Measurements from ENCODE around the gene FOXN4. TPM values are rescaled to one million over a fixed set of nuclear protein-coding genes. Genes with fewer than 3 reads are reported as not detected.

FOXN4 gene
- total and polyA plus RNA-seq, 9 of the 15 experiments (the other 6 are each of a cell fraction or from before 2014, with no cell fraction given), result not detected

DNA sequence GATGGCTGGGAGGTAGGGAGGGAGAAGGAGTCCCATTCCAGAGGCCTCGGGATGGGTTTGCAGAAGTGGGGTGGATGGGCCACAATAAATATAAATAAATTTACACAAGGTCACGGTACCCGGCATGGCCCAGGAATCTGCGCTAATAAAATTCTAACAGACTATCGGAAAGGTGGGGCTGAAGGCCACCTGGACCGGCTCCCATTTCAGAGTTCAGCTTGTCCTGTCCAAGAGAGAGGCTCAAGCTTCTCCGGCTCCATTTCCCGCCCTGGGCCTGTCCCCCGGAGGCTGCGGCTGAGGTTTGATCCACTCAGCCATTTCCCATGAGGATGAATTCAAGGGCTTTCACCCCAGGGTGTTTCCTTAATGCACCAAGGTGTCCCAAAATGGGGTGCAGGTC, 30.2 kb downstream of the FOXN4 start:
- TF ChIP-seq ZFP30 (CRISPR knock-in tag; IDR thresholded peaks at IDR 0.05; ENCODE audit: borderline replicate concordance), result no peak
- no TSS peak for BruUV-seq (replicated peaks)
- ATAC-seq, result no peak
- H3K27me3 ChIP-seq (ENCODE audit: control insufficient read depth in 2 of 2, insufficient read depth in 2 of 2, low read length in 2 of 2), result peaks cover 19 to 58% of the 10 kb centered on the region in 2 experiments; a peak in 4 of 5 replicates
- peaks cover 0 to 4% of the 10 kb centered on the region in 2 experiments; a peak in 2 of 5 replicates for H3K4me1 ChIP-seq (replicated peaks in 1 of 2; ENCODE audit: control insufficient read depth in 2 of 2, insufficient read depth in 2 of 2, low read length in 2 of 2)
- H3K9me1 ChIP-seq (ENCODE audit: control insufficient read depth, insufficient read depth, low read length), result no peaks in the 10 kb centered on the region
- 4% methylated on average over 10 of the region's 10 CpGs for WGBS (ENCODE audit: insufficient coverage, low coverage, missing lambda C conversion rate)
- no peaks in the 10 kb centered on the region for H3K36me3 ChIP-seq (ENCODE audit: control insufficient read depth, insufficient read depth, low read length)
- intact Hi-C loops (cut with micrococcal nuclease), result no loop called here
- no peak overlapping the region for H2AFZ ChIP-seq (ENCODE audit: low read depth, low read length)
- H4K20me1 ChIP-seq (replicated peaks; ENCODE audit: control insufficient read depth, insufficient read depth, low read length), result no peaks in the 10 kb centered on the region
- no peak overlapping the region for H3K4me3 ChIP-seq
- no peaks in the 10 kb centered on the region for H3K9me3 ChIP-seq (replicated peaks; ENCODE audit: control insufficient read depth, insufficient read depth, low read depth, low read length)
- CTCF ChIA-PET (ENCODE audit: low intra/inter-chr PET ratio), result no interaction called here
- no peak for DNase-seq (ENCODE audit: extremely low read depth in 1 of 4, low spot score in 3 of 4)
- H3K27ac ChIP-seq (ENCODE audit: extremely low read depth, low read depth, low read length), result no peak overlapping the region
- no peak overlapping the region for H3K4me2 ChIP-seq (ENCODE audit: insufficient read depth, low read length)
- in situ Hi-C loops (cut with MboI), result no loop called here
- no peak overlapping the region for H3K9ac ChIP-seq (ENCODE audit: insufficient read depth in 1 of 2, low read depth in 2 of 2, low read length in 2 of 2)
- FAIRE-seq, result no peak
- H3K79me2 ChIP-seq (ENCODE audit: control insufficient read depth, insufficient read depth, low read length), result no peaks in the 10 kb centered on the region
- POLR2A ChIA-PET, result no interaction called here

DNA sequence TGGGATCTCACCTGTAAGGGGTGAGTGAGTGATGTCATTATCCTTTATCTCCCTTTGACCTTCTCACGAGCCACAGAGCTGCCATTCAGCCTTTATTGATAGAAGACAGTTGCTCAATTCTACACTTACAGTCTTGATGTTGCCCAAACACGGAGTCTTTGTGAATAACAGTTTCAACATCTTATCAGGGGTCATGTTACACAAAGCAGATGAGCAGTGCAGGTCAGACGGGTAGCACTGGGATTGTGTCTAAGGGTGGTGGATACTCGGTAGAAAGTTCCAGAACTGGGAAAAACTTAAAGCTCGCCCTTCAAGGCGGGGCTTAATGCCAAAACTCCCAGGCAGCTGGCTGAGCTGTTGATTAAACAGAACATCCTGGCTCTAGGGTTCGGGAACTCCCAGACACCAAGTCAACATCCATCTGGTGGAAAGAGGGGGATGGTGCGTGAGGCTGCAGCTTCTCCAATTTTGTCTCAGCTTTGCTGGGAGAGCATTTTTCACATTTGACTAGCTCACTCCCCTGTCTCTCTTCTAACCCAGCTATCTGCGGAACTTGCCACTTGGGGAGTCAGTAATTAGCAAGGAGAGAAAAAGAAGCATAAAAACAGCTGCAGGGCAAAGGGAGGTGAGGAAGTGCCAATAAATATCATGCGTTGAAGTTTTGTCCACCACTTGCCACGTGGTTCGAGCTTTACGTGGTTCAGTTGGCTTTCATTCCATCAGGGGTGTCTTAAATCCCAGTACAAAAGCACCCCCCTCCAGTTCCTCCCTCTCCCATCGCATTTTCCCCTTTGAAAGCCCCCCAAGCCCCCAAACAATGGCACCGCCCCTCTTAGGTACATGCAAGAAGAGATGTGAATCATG, 31.0 kb downstream of the FOXN4 start:
- peaks cover 19 to 62% of the 10 kb centered on the region in 2 experiments; a peak in 4 of 5 replicates for H3K27me3 ChIP-seq (ENCODE audit: control insufficient read depth in 2 of 2, insufficient read depth in 2 of 2, low read length in 2 of 2)
- peaks cover 0 to 4% of the 10 kb centered on the region in 2 experiments; a peak in 2 of 5 replicates for H3K4me1 ChIP-seq (replicated peaks in 1 of 2; ENCODE audit: control insufficient read depth in 2 of 2, insufficient read depth in 2 of 2, low read length in 2 of 2)
- WGBS (ENCODE audit: insufficient coverage, low coverage, missing lambda C conversion rate), result under 1% methylated on average over 14 of the region's 15 CpGs
- no peaks in the 10 kb centered on the region for H4K20me1 ChIP-seq (replicated peaks; ENCODE audit: control insufficient read depth, insufficient read depth, low read length)
- no peak overlapping the region for H3K27ac ChIP-seq (ENCODE audit: extremely low read depth, low read depth, low read length)
- in situ Hi-C loops (cut with MboI), result no loop called here
- POLR2A ChIA-PET, result interaction anchor here (0.6 kb wide), 1 partner anchor 12 kb away, joined by 3 read pairs; no protein-coding TSS in a partner anchor
- TF ChIP-seq, protein P1, sequence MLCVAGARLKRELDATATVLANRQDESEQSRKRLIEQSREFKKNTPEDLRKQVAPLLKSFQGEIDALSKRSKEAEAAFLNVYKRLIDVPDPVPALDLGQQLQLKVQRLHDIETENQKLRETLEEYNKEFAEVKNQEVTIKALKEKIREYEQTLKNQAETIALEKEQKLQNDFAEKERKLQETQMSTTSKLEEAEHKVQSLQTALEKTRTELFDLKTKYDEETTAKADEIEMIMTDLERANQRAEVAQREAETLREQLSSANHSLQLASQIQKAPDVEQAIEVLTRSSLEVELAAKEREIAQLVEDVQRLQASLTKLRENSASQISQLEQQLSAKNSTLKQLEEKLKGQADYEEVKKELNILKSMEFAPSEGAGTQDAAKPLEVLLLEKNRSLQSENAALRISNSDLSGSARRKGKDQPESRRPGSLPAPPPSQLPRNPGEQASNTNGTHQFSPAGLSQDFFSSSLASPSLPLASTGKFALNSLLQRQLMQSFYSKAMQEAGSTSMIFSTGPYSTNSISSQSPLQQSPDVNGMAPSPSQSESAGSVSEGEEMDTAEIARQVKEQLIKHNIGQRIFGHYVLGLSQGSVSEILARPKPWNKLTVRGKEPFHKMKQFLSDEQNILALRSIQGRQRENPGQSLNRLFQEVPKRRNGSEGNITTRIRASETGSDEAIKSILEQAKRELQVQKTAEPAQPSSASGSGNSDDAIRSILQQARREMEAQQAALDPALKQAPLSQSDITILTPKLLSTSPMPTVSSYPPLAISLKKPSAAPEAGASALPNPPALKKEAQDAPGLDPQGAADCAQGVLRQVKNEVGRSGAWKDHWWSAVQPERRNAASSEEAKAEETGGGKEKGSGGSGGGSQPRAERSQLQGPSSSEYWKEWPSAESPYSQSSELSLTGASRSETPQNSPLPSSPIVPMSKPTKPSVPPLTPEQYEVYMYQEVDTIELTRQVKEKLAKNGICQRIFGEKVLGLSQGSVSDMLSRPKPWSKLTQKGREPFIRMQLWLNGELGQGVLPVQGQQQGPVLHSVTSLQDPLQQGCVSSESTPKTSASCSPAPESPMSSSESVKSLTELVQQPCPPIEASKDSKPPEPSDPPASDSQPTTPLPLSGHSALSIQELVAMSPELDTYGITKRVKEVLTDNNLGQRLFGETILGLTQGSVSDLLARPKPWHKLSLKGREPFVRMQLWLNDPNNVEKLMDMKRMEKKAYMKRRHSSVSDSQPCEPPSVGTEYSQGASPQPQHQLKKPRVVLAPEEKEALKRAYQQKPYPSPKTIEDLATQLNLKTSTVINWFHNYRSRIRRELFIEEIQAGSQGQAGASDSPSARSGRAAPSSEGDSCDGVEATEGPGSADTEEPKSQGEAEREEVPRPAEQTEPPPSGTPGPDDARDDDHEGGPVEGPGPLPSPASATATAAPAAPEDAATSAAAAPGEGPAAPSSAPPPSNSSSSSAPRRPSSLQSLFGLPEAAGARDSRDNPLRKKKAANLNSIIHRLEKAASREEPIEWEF (CRISPR knock-in tag; IDR thresholded peaks at IDR 0.05), result no peak
- TF ChIP-seq CEBPB (tag; IDR thresholded peaks at IDR 0.05) (peak; percentile 53), CEBPG (CRISPR knock-in tag; IDR thresholded peaks at IDR 0.05) (no peak), CEBPG (tag; conservative IDR thresholded peaks at IDR 0.05 in 1 of 2, IDR thresholded peaks at IDR 0.05 in 1 of 2) (0 out of 4 replicates have a peak, but pooled peaks of 1 of the 2 experiments have one; percentile 27), SUPT5H (IDR thresholded peaks at IDR 0.05) (no peak)
- FAIRE-seq (no peak), DNase-seq (ENCODE audit: extremely low read depth in 1 of 4, low spot score in 3 of 4) (no peak), ATAC-seq (no peak)
- no peak overlapping the region for H3K9ac ChIP-seq (ENCODE audit: insufficient read depth in 1 of 2, low read depth in 2 of 2, low read length in 2 of 2)
- no TSS peak for BruUV-seq (replicated peaks)
- no peaks in the 10 kb centered on the region for H3K79me2 ChIP-seq (ENCODE audit: control insufficient read depth, insufficient read depth, low read length)
- CTCF ChIA-PET (ENCODE audit: low intra/inter-chr PET ratio), result no interaction called here
- no peaks in the 10 kb centered on the region for H3K36me3 ChIP-seq (ENCODE audit: control insufficient read depth, insufficient read depth, low read length)
- intact Hi-C loops (cut with micrococcal nuclease), result no loop called here
- no peak overlapping the region for H2AFZ ChIP-seq (ENCODE audit: low read depth, low read length)
- H3K9me3 ChIP-seq (replicated peaks; ENCODE audit: control insufficient read depth, insufficient read depth, low read depth, low read length), result no peaks in the 10 kb centered on the region
- no peaks in the 10 kb centered on the region for H3K9me1 ChIP-seq (ENCODE audit: control insufficient read depth, insufficient read depth, low read length)
- no peak overlapping the region for H3K4me3 ChIP-seq
- H3K4me2 ChIP-seq (ENCODE audit: insufficient read depth, low read length), result no peak overlapping the region
